DMS114 treated with DMSO at 0.1 percent for 48 hours (cell line): ENCODE data around the gene FNIP2.

ENCODE experiments used
- DNase-seq: peaks from one replicate; lab custom pipeline; 2025; ENCODE audit not compliant: unreplicated experiment; lab: John Stamatoyannopoulos, UW

FNIP2 gene

GRCh38 chr4:158836002-158836369, 67.2 kb downstream of the FNIP2 start:
- no peak for DNase-seq

- DNase-seq: no peak
These were observed 68.1 kb downstream of the FNIP2 start for GRCh38 chr4:158836828-158837449.

GRCh38 chr4:158837527-158838141, 68.8 kb downstream of the FNIP2 start:
- DNase-seq: no peak

GRCh38 chr4:158840131-158840530, 71.3 kb downstream of the FNIP2 start:
- DNase-seq: no peak

- no peak for DNase-seq
These were observed 72.7 kb downstream of the FNIP2 start for GRCh38 chr4:158841540-158841939.

GRCh38 chr4:158845311-158846041, 76.7 kb downstream of the FNIP2 start:
- DNase-seq: no peak

GRCh38 chr4:158847535-158847934, 78.7 kb downstream of the FNIP2 start:
- no peak for DNase-seq

GRCh38 chr4:158849681-158850080, 80.9 kb downstream of the FNIP2 start:
- no peak for DNase-seq

- no peak for DNase-seq
These were observed 81.5 kb downstream of the FNIP2 start for GRCh38 chr4:158850371-158850770.

- peak; percentile 34 for DNase-seq
These were observed 82.2 kb downstream of the FNIP2 start for GRCh38 chr4:158850800-158851644.

- no peak for DNase-seq
These were observed 85.4 kb downstream of the FNIP2 start for GRCh38 chr4:158854236-158854635.

GRCh38 chr4:158856852-158857251, 88.0 kb downstream of the FNIP2 start:
- DNase-seq: peak; percentile 67

GRCh38 chr4:158857951-158858350, 89.1 kb downstream of the FNIP2 start:
- DNase-seq: no peak

- no peak for DNase-seq
These were observed 89.8 kb downstream of the FNIP2 start for GRCh38 chr4:158858410-158859199.

- DNase-seq: no peak
These were observed 90.8 kb downstream of the FNIP2 start for GRCh38 chr4:158859661-158860060.

- DNase-seq: no peak
These were observed 92.0 kb downstream of the FNIP2 start for GRCh38 chr4:158860856-158861255.

- DNase-seq: no peak
These were observed 92.5 kb downstream of the FNIP2 start for GRCh38 chr4:158861281-158861680.

- DNase-seq: no peak
These were observed 92.9 kb downstream of the FNIP2 start for GRCh38 chr4:158861766-158862165.

GRCh38 chr4:158863296-158863695, 94.5 kb downstream of the FNIP2 start:
- no peak for DNase-seq

GRCh38 chr4:158865520-158866177, 96.8 kb downstream of the FNIP2 start:
- DNase-seq: no peak
